H9 (cell line): Measurements from ENCODE around the gene PRSS56. TPM values are rescaled to one million over a fixed set of nuclear protein-coding genes. Genes with fewer than 3 reads are reported as not detected.

Source experiments
- DNase-seq: peaks from one replicate; pipeline ENCODE4 v3.0.0-alpha.2; 2017
- H2AFZ ChIP-seq: one replicate; pipeline ENCODE4 v1.6.1; 2013; ENCODE audit warnings: mild to moderate bottlenecking, low read length, control low read depth, moderate library complexity
- H2AK5ac ChIP-seq: 2 replicates; pipeline ENCODE4 v1.6.1; 2013; ENCODE audit warnings: low read length, control low read depth, mixed read lengths; ENCODE audit not compliant: insufficient read length
- H2BK120ac ChIP-seq: one replicate; pipeline ENCODE4 v1.6.1; 2013; ENCODE audit warnings: low read depth, mild to moderate bottlenecking, low read length, control low read depth, inconsistent platforms; ENCODE audit not compliant: poor library complexity, severe bottlenecking
- H2BK12ac ChIP-seq: 2 replicates; pipeline ENCODE4 v1.6.1; 2013; ENCODE audit warnings: low read length, control low read depth, mixed read lengths, low read depth; ENCODE audit not compliant: insufficient read length
- H2BK15ac ChIP-seq: 2 replicates; pipeline ENCODE4 v1.6.1; 2013; ENCODE audit warnings: low read depth, low read length, control low read depth
- H2BK20ac ChIP-seq: one replicate; pipeline ENCODE4 v1.6.1; 2013; ENCODE audit warnings: low read depth, mild to moderate bottlenecking, low read length, control low read depth, inconsistent platforms; ENCODE audit not compliant: poor library complexity, severe bottlenecking
- H2BK5ac ChIP-seq: 2 replicates; pipeline ENCODE4 v1.6.1; 2013; ENCODE audit warnings: low read length, control low read depth, mixed read lengths; ENCODE audit not compliant: insufficient read length
- H3K14ac ChIP-seq: 2 replicates; pipeline ENCODE4 v1.6.1; 2013; ENCODE audit warnings: low read length, control low read depth; ENCODE audit not compliant: insufficient read depth
- H3K18ac ChIP-seq: 2 replicates; pipeline ENCODE4 v1.6.1; 2013; ENCODE audit warnings: low read depth, mild to moderate bottlenecking, mixed read lengths, low read length, control low read depth; ENCODE audit not compliant: insufficient read length
- H3K23ac ChIP-seq: 2 replicates; pipeline ENCODE4 v1.6.1; 2013; ENCODE audit warnings: low read length, control low read depth, mixed read lengths, low read depth; ENCODE audit not compliant: insufficient read length
- H3K23me2 ChIP-seq: 2 replicates; pipeline ENCODE4 v1.6.1; 2013; ENCODE audit warnings: low read depth, mild to moderate bottlenecking, mixed read lengths, low read length, control low read depth; ENCODE audit not compliant: insufficient read length, poor library complexity, severe bottlenecking
- H3K27ac ChIP-seq: 2 replicates; pipeline ENCODE4 v1.5.1; 2013; ENCODE audit warnings: low read length, control low read depth, mixed read lengths, low read depth; ENCODE audit not compliant: insufficient read length
- H3K27me3 ChIP-seq: 2 replicates; pipeline ENCODE4 v1.6.1; 2013; ENCODE audit warnings: low read length, control low read depth, inconsistent platforms; ENCODE audit not compliant: insufficient read depth
- H3K4ac ChIP-seq: 2 replicates; pipeline ENCODE4 v1.6.1; 2013; ENCODE audit warnings: low read depth, mild to moderate bottlenecking, control low read depth, inconsistent platforms, low read length, moderate library complexity
- H3K4me1 ChIP-seq: 2 replicates; pipeline ENCODE4 v1.6.1; 2013; ENCODE audit warnings: low read length, control low read depth, inconsistent platforms; ENCODE audit not compliant: insufficient read depth
- H3K4me2 ChIP-seq: 2 replicates; pipeline ENCODE4 v1.6.1; 2013; ENCODE audit warnings: low read length, control low read depth, mixed read lengths; ENCODE audit not compliant: insufficient read length, insufficient read depth
- H3K56ac ChIP-seq: 2 replicates; pipeline ENCODE4 v1.6.1; 2013; ENCODE audit warnings: low read depth, mild to moderate bottlenecking, mixed read lengths, low read length, control low read depth; ENCODE audit not compliant: insufficient read length
- H3K79me1 ChIP-seq: 2 replicates; pipeline ENCODE4 v1.6.1; 2013; ENCODE audit warnings: low read depth, mild to moderate bottlenecking, moderate library complexity, low read length, control low read depth, inconsistent platforms; ENCODE audit not compliant: insufficient read depth, poor library complexity, severe bottlenecking
- H3K79me2 ChIP-seq: 2 replicates; pipeline ENCODE4 v1.6.1; 2013; ENCODE audit warnings: low read length, control low read depth, inconsistent platforms; ENCODE audit not compliant: insufficient read depth
- H3K9ac ChIP-seq: 2 replicates; pipeline ENCODE4 v1.6.1; 2013; ENCODE audit warnings: low read length, control low read depth, mixed read lengths; ENCODE audit not compliant: insufficient read length; ENCODE audit errors: extremely low read depth
- H3K9me3 ChIP-seq: one replicate; pipeline ENCODE4 v1.6.1; 2013; ENCODE audit warnings: low read depth, low read length, inconsistent platforms; ENCODE audit not compliant: control insufficient read depth
- H3T11ph ChIP-seq: one replicate; pipeline ENCODE4 v1.6.1; 2013; ENCODE audit warnings: mild to moderate bottlenecking, low read length, control low read depth, inconsistent platforms
- H4K20me1 ChIP-seq: one replicate; pipeline ENCODE4 v1.6.1; 2013; ENCODE audit not compliant: control insufficient read depth, insufficient read length, insufficient read depth
- H4K5ac ChIP-seq: 2 replicates; pipeline ENCODE4 v1.6.1; 2013; ENCODE audit warnings: low read depth, mild to moderate bottlenecking, mixed read lengths, low read length, control low read depth; ENCODE audit not compliant: insufficient read length
- H4K8ac ChIP-seq: replicated peaks from 2 replicates; pipeline ENCODE4 v1.6.1; 2013; ENCODE audit warnings: low read length, control low read depth, mixed read lengths, low read depth; ENCODE audit not compliant: insufficient read length
- H4K91ac ChIP-seq: 2 replicates; pipeline ENCODE4 v1.6.1; 2013; ENCODE audit warnings: low read depth, mild to moderate bottlenecking, moderate library complexity, mixed read lengths, low read length, control low read depth; ENCODE audit not compliant: insufficient read length
- H3K27ac Mint-ChIP-seq, 3 experiments: 2 replicates in 2 of 3; 3 replicates in 1 of 3; pipeline ENCODE4 v1.8.0; 2020 to 2021; ENCODE audit warnings: mixed read lengths in 3 of 3, mild to moderate bottlenecking in 1 of 3, moderate library complexity in 1 of 3
- H3K27me3 Mint-ChIP-seq: 2 replicates; pipeline ENCODE4 v1.8.0; 2021; ENCODE audit warnings: low read depth, mild to moderate bottlenecking, moderate library complexity, mixed read lengths
- H3K36me3 Mint-ChIP-seq, 3 experiments: 2 replicates in 2 of 3; 3 replicates in 1 of 3; pipeline ENCODE4 v1.8.0; 2020 to 2021; ENCODE audit warnings: low read depth in 3 of 3, mixed read lengths in 3 of 3; ENCODE audit not compliant: insufficient read depth in 1 of 3
- H3K4me1 Mint-ChIP-seq, 2 experiments: 2 replicates each; pipeline ENCODE4 v1.8.0; 2020; ENCODE audit warnings: mixed read lengths in 2 of 2
- H3K4me3 Mint-ChIP-seq, 2 experiments: 2 replicates in 1 of 2; 3 replicates in 1 of 2; pipeline ENCODE4 v1.8.0; 2020 to 2021; ENCODE audit warnings: mild to moderate bottlenecking in 2 of 2, mixed read lengths in 2 of 2, moderate library complexity in 1 of 2
- H3K9me3 Mint-ChIP-seq, 2 experiments: 2 replicates in 1 of 2; 3 replicates in 1 of 2; pipeline ENCODE4 v1.8.0; 2020; ENCODE audit warnings: mild to moderate bottlenecking in 2 of 2, mixed read lengths in 2 of 2, moderate library complexity in 1 of 2
- WGBS: extraction: QIAGEN DNeasy Blood & Tissue Kit; methylation state at CpG from one replicate; pipeline ENCODE4 v1.1.7; 2013; ENCODE audit warnings: missing lambda C conversion rate, low lambda C conversion rate, mixed read lengths; ENCODE audit not compliant: insufficient read length; ENCODE audit errors: extremely low coverage; 5-methylcytosine and 5-hydroxymethylcytosine counted together
- total RNA-seq: library from RNA; stranded (reverse); gene quantifications from 2 replicates; pipeline ENCODE4 v1.2.1, GENCODE V29; 2021
- TF ChIP-seq, protein P1 (sequence below): fragments of 200-600 bp; sonication (generic); conservative IDR thresholded peaks from 3 replicates; pipeline ENCODE4 v1.8.0; 2021; ENCODE audit warnings: antibody characterized with exemption, mild to moderate bottlenecking

PRSS56 gene
- total RNA-seq, 1 experiment from 2014 or later = not detected

- Histone ChIP-seq H3K4me1 (no peaks in the 10 kb centered on the region), H2BK20ac (no peak overlapping the region), H3K27me3 (peaks cover 15% of the 10 kb centered on the region), H2AFZ (no peak overlapping the region), H3K23me2 (peaks cover 14% of the 10 kb centered on the region), H2AK5ac (no peak overlapping the region), H3K56ac (no peak overlapping the region), H3K4ac (no peak overlapping the region), H4K20me1 (no peaks in the 10 kb centered on the region), H2BK15ac (no peak overlapping the region), H2BK5ac (no peak overlapping the region), H4K5ac (no peak overlapping the region), H3K79me1 (no peaks in the 10 kb centered on the region), H3K14ac (no peak overlapping the region), H3K9me3 (no peaks in the 10 kb centered on the region), H2BK120ac (no peak overlapping the region), H4K8ac (no peak overlapping the region), H3K4me2 (no peak overlapping the region), H3K23ac (no peak overlapping the region), H3K79me2 (no peaks in the 10 kb centered on the region), H4K91ac (no peak overlapping the region), H3K18ac (no peak overlapping the region), H3K9ac (no peak overlapping the region), H3T11ph (no peak overlapping the region), H2BK12ac (no peak overlapping the region), H3K27ac (no peak overlapping the region)
- WGBS = no CpG with 5 or more reads among the region's 14 CpGs
- no peak overlapping the region for H3K27ac Mint-ChIP-seq
- H3K4me3 Mint-ChIP-seq = no peak overlapping the region
- peaks cover 5 to 24% of the 10 kb centered on the region in 2 experiments for H3K4me1 Mint-ChIP-seq
- TF ChIP-seq, protein P1, sequence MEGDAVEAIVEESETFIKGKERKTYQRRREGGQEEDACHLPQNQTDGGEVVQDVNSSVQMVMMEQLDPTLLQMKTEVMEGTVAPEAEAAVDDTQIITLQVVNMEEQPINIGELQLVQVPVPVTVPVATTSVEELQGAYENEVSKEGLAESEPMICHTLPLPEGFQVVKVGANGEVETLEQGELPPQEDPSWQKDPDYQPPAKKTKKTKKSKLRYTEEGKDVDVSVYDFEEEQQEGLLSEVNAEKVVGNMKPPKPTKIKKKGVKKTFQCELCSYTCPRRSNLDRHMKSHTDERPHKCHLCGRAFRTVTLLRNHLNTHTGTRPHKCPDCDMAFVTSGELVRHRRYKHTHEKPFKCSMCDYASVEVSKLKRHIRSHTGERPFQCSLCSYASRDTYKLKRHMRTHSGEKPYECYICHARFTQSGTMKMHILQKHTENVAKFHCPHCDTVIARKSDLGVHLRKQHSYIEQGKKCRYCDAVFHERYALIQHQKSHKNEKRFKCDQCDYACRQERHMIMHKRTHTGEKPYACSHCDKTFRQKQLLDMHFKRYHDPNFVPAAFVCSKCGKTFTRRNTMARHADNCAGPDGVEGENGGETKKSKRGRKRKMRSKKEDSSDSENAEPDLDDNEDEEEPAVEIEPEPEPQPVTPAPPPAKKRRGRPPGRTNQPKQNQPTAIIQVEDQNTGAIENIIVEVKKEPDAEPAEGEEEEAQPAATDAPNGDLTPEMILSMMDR = no peak
- H3K9me3 Mint-ChIP-seq = no peaks in the 10 kb centered on the region
- H3K27me3 Mint-ChIP-seq = peaks cover 79% of the 10 kb centered on the region
- DNase-seq = no peak
- H3K36me3 Mint-ChIP-seq = peaks cover 0 to 1% (median 0%) of the 10 kb centered on the region in 3 experiments; a peak in 1 of 7 replicates
Observed at GRCh38 chr2:232525199-232525598, 5.0 kb downstream of the PRSS56 start.
